GM19099 (cell line): Measurements from ENCODE around the gene SYNE4.
A peak's percentile ranks its signal among the peaks of the same experiment; 100 is the strongest.

Source experiments
- POLR2A ChIP-seq: IDR thresholded peaks from 3 replicates; pipeline ENCODE4 v1.6.1; 2011; ENCODE audit warnings: low read depth; ENCODE audit not compliant: insufficient read length; ENCODE audit errors: extremely low read depth

The SYNE4 gene

DNA sequence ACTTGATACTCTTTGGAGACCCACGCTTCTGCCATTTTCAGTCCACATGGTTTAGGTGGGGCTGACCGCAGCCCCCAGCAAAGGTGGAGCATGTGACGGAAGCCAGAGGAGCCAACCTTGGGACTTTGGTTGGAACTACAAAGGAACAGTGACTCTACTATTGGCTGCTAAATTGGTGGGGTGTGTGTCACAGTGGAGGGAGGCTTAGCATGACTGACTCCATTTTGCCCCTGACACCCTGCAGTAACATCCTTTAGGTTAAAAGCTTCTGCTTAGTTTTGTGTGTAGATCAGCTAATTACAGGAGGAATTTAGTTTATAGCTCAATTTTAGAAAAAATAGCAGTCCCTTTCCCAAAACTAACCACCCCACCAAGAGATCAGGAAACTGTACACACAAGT, 7.0 kb downstream of the SYNE4 start:
- TF ChIP-seq POLR2A = no peak

DNA sequence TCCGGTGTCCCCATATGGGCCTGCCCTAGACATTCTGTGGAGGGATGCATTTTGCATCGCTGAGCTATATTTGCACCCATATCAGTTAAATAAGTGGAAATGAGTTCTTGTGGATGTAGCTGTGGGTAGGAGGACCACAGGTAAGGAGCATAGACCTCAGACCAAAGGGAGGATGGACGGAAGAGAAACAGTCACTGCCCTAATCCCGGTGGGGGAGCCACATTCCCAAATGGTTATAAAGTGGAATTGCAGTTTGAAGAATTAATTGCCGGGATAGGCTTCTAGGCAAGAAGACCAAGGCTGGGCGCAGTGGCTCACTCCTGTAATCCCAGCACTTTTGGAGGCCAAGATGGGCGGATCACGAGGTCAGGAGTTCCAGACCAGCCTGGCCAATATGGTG, 11.8 kb downstream of the SYNE4 start:
- no peak for TF ChIP-seq POLR2A

- peak; percentile 79 for TF ChIP-seq POLR2A
Observed at GRCh38 chr19:35995048-35995993, 13.3 kb downstream of the SYNE4 start, which contains the start of gene SDHAF1. SDHAF1 (plus strand) TSS chr19:35995188; CDS start chr19:35995275, 87 bp downstream.

DNA sequence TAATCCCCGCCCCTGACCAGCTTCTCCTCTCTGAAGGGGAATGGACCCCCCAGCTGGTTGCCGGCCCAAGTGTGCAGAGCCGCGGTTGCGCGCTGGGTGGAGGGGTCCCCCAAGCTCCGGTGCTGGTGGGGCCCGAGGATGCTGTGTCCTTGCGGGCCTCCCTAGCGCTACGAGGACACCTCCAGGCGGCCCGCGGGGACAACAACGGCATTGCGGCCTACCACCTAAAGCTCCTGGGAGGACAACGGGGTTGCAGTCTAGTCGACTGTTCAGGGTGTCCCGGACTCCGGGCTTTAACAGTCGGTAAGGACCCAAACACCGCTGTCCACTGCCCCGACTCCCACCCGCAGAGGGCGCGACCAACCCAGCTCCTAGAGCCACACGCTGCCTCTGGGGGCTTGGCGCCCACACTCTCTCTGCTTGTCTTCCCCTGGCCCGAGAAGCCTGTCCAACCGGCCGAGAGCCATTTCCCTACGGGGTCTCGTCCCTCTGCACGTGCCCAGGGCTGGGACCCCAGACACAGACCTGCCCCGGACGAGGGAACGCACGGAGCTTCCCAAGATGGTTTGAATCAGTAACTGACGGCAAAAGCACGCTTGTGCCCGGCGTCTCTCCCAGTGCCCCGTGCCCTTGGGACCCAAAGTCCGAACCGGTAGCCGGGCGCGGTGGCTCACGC, 14.6 kb downstream of the SYNE4 start:
- TF ChIP-seq POLR2A = no peak

GRCh38 chr19:35992907-35993765, 15.5 kb downstream of the SYNE4 start:
- no peak for TF ChIP-seq POLR2A

- TF ChIP-seq POLR2A = no peak
Observed at GRCh38 chr19:35991731-35992450, 16.7 kb downstream of the SYNE4 start.

DNA sequence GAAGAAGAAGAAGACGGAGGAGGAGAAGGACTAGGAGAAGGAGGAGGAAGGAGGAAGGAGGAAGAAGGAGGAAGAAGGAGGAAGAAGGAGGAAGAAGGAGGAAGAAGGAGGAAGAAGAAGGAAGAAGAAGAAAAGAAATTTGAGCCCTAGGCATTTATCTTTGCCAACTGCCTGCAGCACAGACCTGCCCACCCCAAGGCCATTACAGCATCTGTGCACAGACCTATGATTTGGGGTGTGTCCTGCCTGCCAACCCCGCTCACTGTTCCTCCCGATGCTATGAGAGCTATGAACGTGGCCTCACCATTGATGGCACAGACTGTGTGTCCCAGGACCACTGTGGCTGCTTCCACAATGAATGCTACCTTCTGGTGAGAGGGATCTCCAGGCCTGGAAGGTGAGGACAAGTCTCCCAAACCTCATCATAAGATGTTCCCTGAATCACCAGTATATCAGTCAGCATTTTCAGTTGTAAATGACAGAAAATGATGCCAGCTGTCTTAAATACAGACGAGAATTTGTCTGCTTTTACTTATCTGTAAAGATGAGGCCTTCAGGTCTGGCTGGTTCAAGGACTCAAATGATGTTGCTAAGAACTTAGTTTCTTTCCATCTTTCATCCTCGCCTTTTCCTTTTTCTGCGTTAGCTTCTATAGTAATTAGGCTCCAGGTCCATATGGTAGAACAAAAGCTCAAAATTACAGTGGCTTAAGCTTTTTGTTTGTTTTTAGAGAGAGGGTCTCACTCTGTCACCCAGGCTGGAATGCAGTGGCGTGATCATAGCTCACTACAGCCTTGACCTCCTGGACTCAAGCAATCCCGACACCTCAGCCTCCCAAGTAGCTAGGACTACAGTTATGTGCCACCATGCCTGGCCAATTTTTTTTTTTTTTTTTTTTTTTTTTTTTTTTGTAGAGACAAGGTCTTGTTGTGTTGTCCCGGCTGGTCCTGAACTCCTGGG, 17.6 kb downstream of the SYNE4 start:
- no peak for TF ChIP-seq POLR2A

DNA sequence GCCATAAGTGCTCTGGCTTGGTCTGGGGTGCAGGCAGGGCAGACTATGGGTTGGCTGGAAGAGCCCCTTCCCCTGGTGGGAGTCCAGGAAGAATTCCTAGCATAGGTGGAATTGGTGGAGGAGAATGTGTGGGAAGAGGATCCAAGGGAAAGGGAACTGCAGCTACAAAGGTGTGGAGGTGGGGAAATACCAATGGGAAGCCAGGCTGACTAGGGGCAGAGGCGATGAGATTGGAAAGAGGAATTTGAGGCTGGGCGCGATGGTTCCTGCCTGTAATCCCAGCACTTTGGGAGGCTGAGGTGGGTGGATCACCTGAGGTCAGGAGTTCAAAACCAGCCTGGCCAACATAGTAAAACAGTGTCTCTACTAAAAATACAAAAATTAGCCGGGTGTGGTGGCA, 18.5 kb downstream of the SYNE4 start:
- TF ChIP-seq POLR2A = no peak

DNA sequence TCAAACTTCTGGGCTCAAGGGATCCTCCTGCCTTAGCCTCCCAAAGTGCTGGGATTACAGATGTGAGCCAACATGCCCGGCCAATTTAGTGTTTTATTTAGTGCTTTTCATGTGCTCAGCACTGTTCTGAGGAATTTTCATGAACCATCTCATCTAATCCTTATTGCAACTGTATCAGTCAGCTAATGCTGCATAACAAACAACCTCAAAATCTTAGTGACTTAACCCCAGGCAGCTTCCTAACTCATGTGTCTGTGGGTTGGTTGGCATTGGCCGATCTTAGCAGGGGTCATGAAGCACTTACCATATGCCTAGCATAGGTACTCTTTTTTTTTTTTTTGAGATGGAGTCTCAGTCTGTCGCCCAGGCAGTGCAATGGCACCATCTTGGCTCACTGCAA, 19.8 kb downstream of the SYNE4 start:
- TF ChIP-seq POLR2A = no peak

- TF ChIP-seq POLR2A = no peak
Observed at GRCh38 chr19:35987571-35987896, 21.1 kb downstream of the SYNE4 start.

DNA sequence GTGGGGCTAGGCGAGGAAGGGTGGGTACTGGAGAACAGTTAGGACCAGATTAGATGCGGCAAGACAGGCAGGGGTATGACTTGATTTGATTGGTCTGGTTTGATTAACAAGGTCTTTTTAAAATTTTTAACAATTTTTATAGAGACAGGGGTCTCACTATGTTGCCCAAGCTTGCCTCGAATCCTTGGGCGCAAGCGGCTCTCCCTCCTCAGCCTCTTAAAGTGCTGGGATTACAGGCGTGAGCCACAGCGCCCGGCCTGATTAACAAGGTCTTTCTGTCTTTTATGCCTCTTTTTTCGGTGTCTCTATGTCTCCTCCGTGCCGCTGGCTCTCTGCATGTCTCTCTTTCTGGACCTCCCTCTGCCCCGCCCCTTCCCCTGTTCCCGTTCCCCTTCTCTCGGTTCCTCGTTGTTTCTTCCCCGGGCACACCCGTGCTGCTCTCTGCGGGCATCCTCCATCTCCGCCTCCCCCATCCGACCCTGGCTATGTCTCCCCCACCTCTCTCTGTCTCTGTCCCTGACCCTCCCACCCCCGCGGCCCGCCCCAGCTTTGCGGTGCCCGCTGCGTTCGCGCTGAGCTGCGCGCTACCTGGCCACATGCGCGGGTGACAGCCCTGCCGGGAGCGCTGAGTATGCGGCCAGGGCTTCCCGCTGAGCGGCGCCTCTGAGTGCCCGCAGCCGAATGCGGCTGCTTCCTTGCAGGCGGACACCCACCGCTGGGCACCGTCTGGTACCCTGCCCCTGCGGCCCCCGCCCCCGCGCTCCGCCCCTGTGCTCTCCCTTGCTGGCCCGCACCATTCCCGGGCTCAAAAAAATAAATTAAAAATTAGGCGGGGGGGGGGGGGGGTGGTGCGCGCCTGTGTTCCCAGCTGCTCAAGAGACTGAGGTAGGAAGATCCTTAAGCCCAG, 21.7 kb downstream of the SYNE4 start:
- TF ChIP-seq POLR2A = no peak

- no peak for TF ChIP-seq POLR2A
Observed at GRCh38 chr19:35986111-35986510, 22.5 kb downstream of the SYNE4 start.

DNA sequence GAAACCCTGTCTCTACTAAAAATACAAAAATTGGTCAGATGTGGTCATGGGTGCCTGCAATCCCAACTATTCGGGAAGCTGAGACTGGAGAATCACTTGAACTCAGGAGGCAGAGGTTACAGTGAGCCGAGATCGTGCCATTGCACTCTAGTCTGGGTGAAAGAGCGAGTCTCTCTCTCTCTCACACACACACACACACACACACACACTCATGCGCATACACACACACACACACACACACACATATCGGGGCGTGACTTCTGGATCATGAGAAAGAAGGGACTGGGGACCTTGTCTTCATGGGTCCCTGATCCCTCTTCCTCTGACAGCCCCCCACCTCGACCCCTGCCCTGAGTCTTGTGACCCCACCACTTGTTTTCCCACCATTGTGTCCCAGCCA, 25.4 kb downstream of the SYNE4 start:
- no peak for TF ChIP-seq POLR2A

DNA sequence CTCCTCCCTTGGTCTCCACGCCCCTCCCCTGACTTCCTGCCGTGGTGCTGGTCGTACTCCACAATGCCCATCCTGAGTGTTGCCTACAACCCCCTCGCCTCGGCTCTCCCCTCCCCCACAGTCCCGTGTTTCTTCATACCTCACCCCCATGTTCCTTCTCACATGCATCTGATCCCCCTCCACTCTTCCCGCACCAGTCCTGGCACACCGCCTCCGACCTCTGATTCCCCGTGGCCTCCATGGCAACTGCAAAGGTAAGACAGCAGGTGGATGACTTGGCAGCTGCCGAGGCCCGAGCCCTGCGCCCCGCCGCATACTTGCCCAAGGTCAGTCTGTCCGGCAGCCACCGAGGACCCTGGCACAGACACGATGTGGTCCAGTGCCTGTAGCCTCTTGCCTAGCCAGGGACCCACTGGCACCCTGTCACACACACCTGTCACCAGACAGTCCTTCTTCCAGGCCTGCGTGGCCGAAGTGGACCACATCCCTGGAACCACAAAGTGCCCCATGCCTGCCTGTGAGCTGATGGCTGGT, 29.7 kb downstream of the SYNE4 start:
- no peak for TF ChIP-seq POLR2A
